Measurements from ENCODE around the gene RAD9A.

GRCh38 chr11:67349036-67349435, 42.8 kb upstream of the RAD9A start:
- TF ChIP-seq EZH2 (IDR thresholded peaks at IDR 0.05) (no peak), CTCF (IDR thresholded peaks at IDR 0.05) (no peak)
